Vagina (tissue), 2 donors: Measurements from ENCODE around the gene RAB3B. TPM values are rescaled to one million over a fixed set of nuclear protein-coding genes. Genes with fewer than 3 reads are reported as not detected.

Source experiments
- DNase-seq, 2 donors: peaks; one replicate each; pipeline ENCODE4 v3.0.0-alpha.2; 2017; ENCODE audit errors: extremely low spot score in 2 of 2
- H3K27ac ChIP-seq: fragments of 200-600 bp; sonication (generic); one replicate; pipeline ENCODE4 v1.5.1; 2019
- H3K27me3 ChIP-seq: fragments of 200-600 bp; sonication (generic); one replicate; pipeline ENCODE4 v1.5.1; 2019
- H3K36me3 ChIP-seq, 2 donors: fragments of 200-600 bp; sonication (generic); one replicate each; pipeline ENCODE4 v1.5.1; 2017 to 2019
- H3K4me1 ChIP-seq: fragments of 200-600 bp; sonication (generic); one replicate; pipeline ENCODE4 v1.5.1; 2019
- H3K4me3 ChIP-seq, 2 donors: fragments of 200-600 bp; sonication (generic); 1 replicate in 1 of 2; 2 replicates in 1 of 2; pipeline ENCODE4 v1.5.1; 2016 to 2019
- H3K9me3 ChIP-seq: fragments of 200-600 bp; sonication (generic); one replicate; pipeline ENCODE4 v1.5.1; 2019
- POLR2A ChIP-seq, 2 donors: fragments of 450-650 bp; IDR thresholded peaks; one replicate each; pipeline ENCODE4 v1.6.1; 2017; ENCODE audit warnings: antibody characterized with exemption in 2 of 2, mild to moderate bottlenecking in 2 of 2, moderate library complexity in 2 of 2
- POLR2AphosphoS5 ChIP-seq, 2 donors: sonication (generic); formaldehyde crosslinking; IDR thresholded peaks; one replicate each; pipeline ENCODE4 v1.9.0; 2017; ENCODE audit warnings: antibody characterized with exemption in 2 of 2, mild to moderate bottlenecking in 2 of 2, low read depth in 1 of 2; ENCODE audit not compliant: insufficient read depth in 1 of 2
- intact Hi-C: fragments of 100-400 bp; cut with DNase I; formaldehyde crosslinking; loops from one replicate; pipeline ENCODE4 v1.15.1; 2023
- total RNA-seq: library from RNA; depleted of rRNA; stranded (reverse); fragments of >200 nt; gene quantifications from one replicate; pipeline ENCODE4 v1.2.3, GENCODE V29; 2016
- TF ChIP-seq, protein P1 (sequence below), 3 experiments: fragments of 450-650 bp in 2 of 3; fragments of 200-600 bp in 1 of 3; sonication (generic) in 1 of 3; IDR thresholded peaks; one replicate each; pipeline ENCODE4 v1.5.1; 2017 to 2019; ENCODE audit warnings: antibody characterized with exemption in 3 of 3, mild to moderate bottlenecking in 2 of 3, moderate library complexity in 2 of 3

The RAB3B gene
- total RNA-seq, 1 donor from 2014 or later: 2.0 TPM

DNA sequence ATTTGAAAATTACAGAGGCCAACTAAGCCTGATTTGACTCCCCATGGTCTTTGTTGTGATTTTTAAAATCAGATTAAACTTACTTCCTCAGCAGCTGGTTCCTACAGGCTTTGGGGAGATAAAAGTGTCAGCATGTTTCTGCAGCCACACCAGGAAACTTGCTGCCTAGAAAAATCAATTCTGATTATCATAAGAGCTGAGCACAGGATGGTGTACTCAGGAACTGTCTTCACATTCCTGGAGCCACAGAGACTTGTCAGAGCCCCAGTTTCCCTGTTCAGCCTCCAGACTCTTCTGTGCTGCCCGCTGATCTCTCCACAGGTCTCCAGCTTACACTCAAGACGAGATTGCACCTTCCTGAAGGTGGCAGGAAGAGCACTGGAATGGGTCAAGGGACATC is 23.9 kb downstream of the RAB3B start:
- Histone ChIP-seq H3K36me3 (no peaks in the 10 kb centered on the region), H3K4me1 (no peaks in the 10 kb centered on the region), H3K27me3 (no peaks in the 10 kb centered on the region), H3K4me3 (no peak overlapping the region), H3K9me3 (no peaks in the 10 kb centered on the region), H3K27ac (no peak overlapping the region)
- intact Hi-C loops: no loop called here
- DNase-seq: no peak
- TF ChIP-seq POLR2A (IDR thresholded peaks at IDR 0.05): no peak
- TF ChIP-seq, protein P1, sequence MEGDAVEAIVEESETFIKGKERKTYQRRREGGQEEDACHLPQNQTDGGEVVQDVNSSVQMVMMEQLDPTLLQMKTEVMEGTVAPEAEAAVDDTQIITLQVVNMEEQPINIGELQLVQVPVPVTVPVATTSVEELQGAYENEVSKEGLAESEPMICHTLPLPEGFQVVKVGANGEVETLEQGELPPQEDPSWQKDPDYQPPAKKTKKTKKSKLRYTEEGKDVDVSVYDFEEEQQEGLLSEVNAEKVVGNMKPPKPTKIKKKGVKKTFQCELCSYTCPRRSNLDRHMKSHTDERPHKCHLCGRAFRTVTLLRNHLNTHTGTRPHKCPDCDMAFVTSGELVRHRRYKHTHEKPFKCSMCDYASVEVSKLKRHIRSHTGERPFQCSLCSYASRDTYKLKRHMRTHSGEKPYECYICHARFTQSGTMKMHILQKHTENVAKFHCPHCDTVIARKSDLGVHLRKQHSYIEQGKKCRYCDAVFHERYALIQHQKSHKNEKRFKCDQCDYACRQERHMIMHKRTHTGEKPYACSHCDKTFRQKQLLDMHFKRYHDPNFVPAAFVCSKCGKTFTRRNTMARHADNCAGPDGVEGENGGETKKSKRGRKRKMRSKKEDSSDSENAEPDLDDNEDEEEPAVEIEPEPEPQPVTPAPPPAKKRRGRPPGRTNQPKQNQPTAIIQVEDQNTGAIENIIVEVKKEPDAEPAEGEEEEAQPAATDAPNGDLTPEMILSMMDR (IDR thresholded peaks at IDR 0.05): no peak
- no peak for TF ChIP-seq POLR2AphosphoS5 (IDR thresholded peaks at IDR 0.05; ENCODE audit: insufficient read depth in 1 of 2, low read depth in 1 of 2)

DNA sequence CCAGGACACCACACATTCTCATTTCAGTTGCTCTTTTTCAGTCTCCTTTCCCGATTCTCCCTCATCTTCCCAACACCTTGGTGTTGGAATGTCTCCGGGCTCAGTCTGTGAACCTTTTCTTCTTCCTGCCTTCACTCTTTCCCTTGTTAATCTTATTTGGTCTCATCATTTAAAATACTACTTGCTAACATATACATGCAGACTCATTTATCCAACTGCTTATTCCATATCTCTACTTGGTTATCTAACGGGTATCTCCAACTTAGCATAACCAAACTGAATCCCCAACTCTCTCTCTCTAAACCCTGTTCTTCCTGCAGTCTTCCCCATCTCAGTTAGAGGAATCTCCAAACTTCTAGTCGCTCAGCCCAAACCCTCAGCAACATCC is 26.2 kb downstream of the RAB3B start:
- TF ChIP-seq POLR2A (IDR thresholded peaks at IDR 0.05) (no peak), POLR2AphosphoS5 (IDR thresholded peaks at IDR 0.05; ENCODE audit: insufficient read depth in 1 of 2, low read depth in 1 of 2) (no peak)
- TF ChIP-seq, protein P1 (IDR thresholded peaks at IDR 0.05): no peak
- no peaks in the 10 kb centered on the region for H3K4me1 ChIP-seq
- no peak for DNase-seq
- intact Hi-C loops: no loop called here
- no peak overlapping the region for H3K4me3 ChIP-seq
- no peak overlapping the region for H3K27ac ChIP-seq
- H3K36me3 ChIP-seq: no peaks in the 10 kb centered on the region
- H3K9me3 ChIP-seq: no peaks in the 10 kb centered on the region
- no peaks in the 10 kb centered on the region for H3K27me3 ChIP-seq

DNA sequence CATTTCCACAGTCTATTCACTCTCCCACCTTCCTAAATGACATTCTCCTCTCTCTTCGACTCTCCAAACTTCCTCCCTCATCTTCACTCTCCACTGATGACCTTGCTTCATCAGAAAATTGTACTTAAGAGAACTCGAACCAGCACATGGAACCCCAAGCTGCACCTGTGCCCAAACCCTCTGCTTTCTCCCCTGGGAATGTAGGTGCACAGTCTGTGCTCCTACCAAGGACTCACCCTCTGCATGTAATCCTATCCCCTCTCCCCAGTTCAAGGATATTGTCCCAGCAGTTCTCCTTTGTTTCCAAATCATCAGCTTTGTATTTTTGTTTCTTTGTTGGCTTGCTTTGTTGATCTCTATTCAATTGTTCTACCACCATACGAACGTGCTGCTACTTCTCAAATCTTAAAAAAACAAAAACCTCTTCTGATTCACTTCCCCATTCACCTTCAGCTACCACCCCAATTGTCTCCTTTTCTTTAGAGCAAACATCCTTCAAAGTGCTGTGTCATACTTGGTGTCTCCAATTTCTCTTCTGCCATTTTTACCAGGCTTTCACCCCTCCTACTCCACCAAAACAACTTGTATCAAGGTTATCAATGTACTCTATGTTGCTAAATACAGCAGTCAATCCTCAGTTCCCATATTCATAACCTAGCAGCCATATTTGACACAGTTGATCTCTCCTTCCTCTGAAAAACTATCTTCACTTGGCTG is 26.8 kb downstream of the RAB3B start:
- intact Hi-C loops: no loop called here
- no peaks in the 10 kb centered on the region for H3K36me3 ChIP-seq
- no peaks in the 10 kb centered on the region for H3K27me3 ChIP-seq
- no peak overlapping the region for H3K4me3 ChIP-seq
- TF ChIP-seq POLR2AphosphoS5 (IDR thresholded peaks at IDR 0.05; ENCODE audit: insufficient read depth in 1 of 2, low read depth in 1 of 2) (no peak), POLR2A (IDR thresholded peaks at IDR 0.05) (no peak)
- TF ChIP-seq, protein P1 (IDR thresholded peaks at IDR 0.05): no peak
- DNase-seq: no peak
- H3K27ac ChIP-seq: no peak overlapping the region
- H3K9me3 ChIP-seq: no peaks in the 10 kb centered on the region
- H3K4me1 ChIP-seq: no peaks in the 10 kb centered on the region

DNA sequence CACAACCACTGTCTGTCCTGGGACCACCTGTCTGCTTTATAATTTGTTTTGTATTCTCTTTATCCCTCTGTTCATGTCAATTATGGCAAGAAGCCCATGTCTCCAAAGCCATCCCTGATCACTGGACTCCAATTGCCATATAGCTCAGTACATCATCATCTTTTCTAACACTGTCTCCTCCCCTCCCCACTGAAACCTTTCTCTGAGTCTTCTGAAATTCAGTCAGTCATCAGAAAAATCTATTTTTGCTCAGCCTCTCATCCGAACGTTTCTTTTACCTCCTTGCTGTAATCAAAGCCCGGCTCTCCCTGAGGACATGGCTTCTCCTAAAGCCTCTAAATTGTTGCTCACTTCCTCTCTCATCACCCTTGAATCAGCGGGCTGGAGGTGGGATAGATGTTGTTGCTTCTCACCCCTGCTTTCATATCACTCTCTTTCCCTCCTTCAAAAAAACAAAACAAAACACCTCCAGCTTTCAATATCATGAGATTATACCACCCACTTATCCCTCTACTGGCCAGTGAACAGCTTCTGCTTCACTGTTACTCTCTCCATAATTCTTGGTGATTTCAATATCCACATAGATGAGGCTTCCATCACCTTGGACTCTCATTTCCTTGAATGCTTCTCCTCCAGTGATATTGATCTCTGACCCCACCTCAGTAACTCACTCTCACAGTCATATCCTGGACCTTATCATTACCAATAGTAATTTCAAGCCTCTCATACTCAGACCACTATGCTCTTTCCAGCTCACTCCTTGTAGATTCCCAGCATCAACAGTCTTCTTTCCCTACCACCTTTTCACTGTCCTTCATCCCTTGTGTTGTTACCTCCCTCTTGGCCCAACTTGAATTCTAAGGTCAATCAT is 27.8 kb downstream of the RAB3B start:
- no peak for DNase-seq
- Histone ChIP-seq H3K4me3 (no peak overlapping the region), H3K27ac (no peak overlapping the region), H3K9me3 (no peaks in the 10 kb centered on the region), H3K4me1 (no peaks in the 10 kb centered on the region), H3K36me3 (no peaks in the 10 kb centered on the region), H3K27me3 (no peaks in the 10 kb centered on the region)
- TF ChIP-seq POLR2A (IDR thresholded peaks at IDR 0.05): no peak
- TF ChIP-seq, protein P1 (IDR thresholded peaks at IDR 0.05): no peak
- TF ChIP-seq POLR2AphosphoS5 (IDR thresholded peaks at IDR 0.05; ENCODE audit: insufficient read depth in 1 of 2, low read depth in 1 of 2): no peak
- intact Hi-C loops: no loop called here

DNA sequence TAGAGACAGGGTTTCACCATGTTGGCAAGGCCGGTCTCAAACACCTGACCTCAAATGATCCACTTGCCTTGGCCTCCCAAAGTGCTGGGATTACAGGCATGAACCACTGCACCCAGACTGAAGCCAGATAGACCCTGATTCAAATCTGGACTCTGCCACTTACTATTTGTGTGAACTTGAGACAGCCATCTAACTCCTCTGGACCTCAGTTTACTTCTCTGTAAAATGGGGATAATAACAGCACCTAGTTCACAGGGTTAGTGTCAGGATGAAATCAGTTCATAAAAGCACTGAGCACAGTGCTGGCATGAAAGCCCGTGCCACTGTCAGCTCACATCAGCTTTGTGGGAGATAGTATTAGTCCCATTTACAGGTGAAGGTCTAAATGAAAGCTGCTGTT is 28.5 kb downstream of the RAB3B start:
- TF ChIP-seq, protein P1 (IDR thresholded peaks at IDR 0.05): no peak
- no peak for TF ChIP-seq POLR2A (IDR thresholded peaks at IDR 0.05)
- TF ChIP-seq POLR2AphosphoS5 (IDR thresholded peaks at IDR 0.05; ENCODE audit: insufficient read depth in 1 of 2, low read depth in 1 of 2): no peak
- H3K27me3 ChIP-seq: no peaks in the 10 kb centered on the region
- no peaks in the 10 kb centered on the region for H3K36me3 ChIP-seq
- no peak for DNase-seq
- H3K27ac ChIP-seq: no peak overlapping the region
- no peaks in the 10 kb centered on the region for H3K9me3 ChIP-seq
- intact Hi-C loops: no loop called here
- no peak overlapping the region for H3K4me3 ChIP-seq
- H3K4me1 ChIP-seq: no peaks in the 10 kb centered on the region
